ENCODE data around the gene STMN3.

STMN3 gene

GRCh38 chr20:63590218-63591146 is 62.7 kb downstream of the STMN3 start:
- no peak for DNase-seq (ENCODE audit: low read depth, low spot score)
